Stimulated activated naive B cell treated with anti-CD40 and anti-IgM and Interleukin-4, amounts not matched to agents 10 μg/mL and 1 μg/mL and 100 μg/mL, for 72 hours (primary cell): ENCODE data around the gene ITPK1.

Source experiments
- ATAC-seq, 2 donors: fragments of 150-1000 bp; cut with Tn5 transposase; replicated peaks; 2 replicates each; pipeline ENCODE4 v1.10.0; 2021; ENCODE audit warnings: moderate library complexity in 1 of 2
- DNase-seq: peaks from one replicate; pipeline ENCODE4 v3.0.0; 2021
- H3K27ac Mint-ChIP-seq: one replicate; pipeline ENCODE4 v1.8.0; 2022; ENCODE audit warnings: mild to moderate bottlenecking, mixed read lengths
- H3K27me3 Mint-ChIP-seq, 2 donors: one replicate each; pipeline ENCODE4 v1.8.0; 2022; ENCODE audit warnings: mixed read lengths in 2 of 2
- H3K36me3 Mint-ChIP-seq, 2 donors: one replicate each; pipeline ENCODE4 v1.8.0; 2022; ENCODE audit warnings: mixed read lengths in 2 of 2, mild to moderate bottlenecking in 1 of 2
- H3K4me1 Mint-ChIP-seq, 2 donors: one replicate each; pipeline ENCODE4 v1.8.0; 2022; ENCODE audit warnings: mixed read lengths in 2 of 2, mild to moderate bottlenecking in 1 of 2
- H3K4me3 Mint-ChIP-seq, 2 donors: one replicate each; pipeline ENCODE4 v1.8.0; 2022; ENCODE audit warnings: mild to moderate bottlenecking in 2 of 2, mixed read lengths in 2 of 2, moderate library complexity in 1 of 2
- H3K9me3 Mint-ChIP-seq, 2 donors: one replicate each; pipeline ENCODE4 v1.8.0; 2022; ENCODE audit warnings: mixed read lengths in 2 of 2, mild to moderate bottlenecking in 1 of 2

Gene ITPK1

GRCh38 chr14:93014058-93015023 lies 101.4 kb downstream of the ITPK1 start:
- Mint-ChIP-seq H3K4me3 (no peak overlapping the region), H3K27me3 (no peaks in the 10 kb centered on the region), H3K27ac (peak overlapping the region; percentile 72), H3K9me3 (no peaks in the 10 kb centered on the region), H3K36me3 (peaks cover 21 to 29% of the 10 kb centered on the region in 2 donors), H3K4me1 (peaks cover 23 to 27% of the 10 kb centered on the region in 2 donors)
- ATAC-seq (no peak), DNase-seq (no peak)

- peak; percentile 29 to 67 for ATAC-seq
- H3K27ac Mint-ChIP-seq: peak overlapping the region; percentile 47
- peak overlapping the region in 1 of 2 donors; percentile 17 for H3K4me3 Mint-ChIP-seq
- peaks cover 27 to 29% of the 10 kb centered on the region in 2 donors for H3K4me1 Mint-ChIP-seq
- H3K36me3 Mint-ChIP-seq: peaks cover 21 to 29% of the 10 kb centered on the region in 2 donors
- DNase-seq: no peak
- no peaks in the 10 kb centered on the region for H3K27me3 Mint-ChIP-seq
- no peaks in the 10 kb centered on the region for H3K9me3 Mint-ChIP-seq
These were observed 102.6 kb downstream of the ITPK1 start for GRCh38 chr14:93012951-93013719.

- peaks cover 21 to 29% of the 10 kb centered on the region in 2 donors for H3K36me3 Mint-ChIP-seq
- H3K27ac Mint-ChIP-seq: no peak overlapping the region
- H3K4me3 Mint-ChIP-seq: no peak overlapping the region
These were observed 103.2 kb downstream of the ITPK1 start for GRCh38 chr14:93012506-93012905.

GRCh38 chr14:93011650-93012325 lies 103.9 kb downstream of the ITPK1 start:
- Mint-ChIP-seq H3K27me3 (no peaks in the 10 kb centered on the region), H3K4me1 (peaks cover 35 to 43% of the 10 kb centered on the region in 2 donors), H3K9me3 (no peaks in the 10 kb centered on the region), H3K4me3 (no peak overlapping the region), H3K27ac (no peak overlapping the region), H3K36me3 (peaks cover 21 to 28% of the 10 kb centered on the region in 2 donors)
- DNase-seq: no peak
- ATAC-seq: no peak

More at GRCh38 chr14:93012506-93012905, 103.2 kb downstream of the ITPK1 start:
- Mint-ChIP-seq H3K27me3 (no peaks in the 10 kb centered on the region), H3K9me3 (no peaks in the 10 kb centered on the region), H3K4me1 (peaks cover 30 to 35% of the 10 kb centered on the region in 2 donors)
- ATAC-seq (no peak), DNase-seq (no peak)

DNA sequence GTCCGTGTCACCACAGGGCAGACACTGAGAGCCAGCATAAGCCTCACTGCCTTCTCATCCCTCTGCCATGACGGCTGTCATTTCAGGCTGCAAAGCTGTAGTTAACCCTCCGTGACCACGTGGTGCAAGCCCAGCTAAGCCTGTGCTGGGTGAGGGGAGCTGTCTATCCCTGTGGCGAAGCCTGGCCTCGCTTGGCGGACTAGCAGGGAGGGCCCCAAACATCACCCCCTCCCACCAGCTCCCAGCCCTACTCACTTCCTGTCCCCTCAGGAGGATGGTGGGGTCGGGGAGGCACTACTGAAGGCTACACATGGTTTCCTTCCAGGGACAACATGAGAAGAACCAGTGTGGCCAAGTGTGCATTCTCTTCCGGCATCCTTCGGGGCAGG lies 104.6 kb downstream of the ITPK1 start:
- Mint-ChIP-seq H3K27ac (no peak overlapping the region), H3K27me3 (no peaks in the 10 kb centered on the region), H3K4me3 (no peak overlapping the region), H3K9me3 (no peaks in the 10 kb centered on the region), H3K4me1 (peaks cover 39 to 49% of the 10 kb centered on the region in 2 donors), H3K36me3 (peaks cover 18 to 24% of the 10 kb centered on the region in 2 donors)
- DNase-seq (no peak), ATAC-seq (no peak)

DNA sequence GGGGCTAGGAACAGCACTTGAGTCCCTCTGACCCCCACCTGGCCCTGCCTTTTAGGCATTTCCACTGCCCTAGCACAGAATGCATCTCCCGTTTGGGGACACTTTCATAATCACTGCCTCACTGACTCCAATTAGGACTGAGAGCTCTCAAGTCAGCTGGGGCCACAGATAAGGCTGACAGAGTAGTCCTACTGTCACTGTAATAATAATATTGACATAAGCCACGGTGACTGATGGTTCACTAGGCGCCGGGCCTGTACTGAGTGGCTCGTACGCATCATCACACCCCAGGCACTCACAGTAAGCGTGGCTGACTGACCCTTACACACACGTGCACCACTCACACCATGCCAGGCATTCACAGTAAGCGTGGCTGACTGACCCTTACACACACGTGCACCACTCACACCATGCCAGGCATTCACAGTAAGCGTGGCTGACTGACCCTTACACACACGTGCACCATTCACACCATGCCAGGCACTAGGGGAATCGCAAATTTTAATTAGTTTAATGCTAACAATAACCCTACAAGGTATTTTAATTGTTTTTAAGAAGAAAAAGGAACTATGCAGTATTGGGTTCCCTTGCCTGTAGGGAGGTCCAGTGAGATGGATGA lies 105.1 kb downstream of the ITPK1 start:
- ATAC-seq: no peak
- Mint-ChIP-seq H3K36me3 (peaks cover 16 to 20% of the 10 kb centered on the region in 2 donors), H3K4me3 (no peak overlapping the region), H3K4me1 (peaks cover 39 to 50% of the 10 kb centered on the region in 2 donors), H3K27ac (no peak overlapping the region), H3K9me3 (no peaks in the 10 kb centered on the region), H3K27me3 (no peaks in the 10 kb centered on the region)
- no peak for DNase-seq

GRCh38 chr14:93010130-93010499 lies 105.6 kb downstream of the ITPK1 start:
- Mint-ChIP-seq H3K27ac (peak overlapping the region; percentile 59), H3K4me1 (peaks cover 39 to 45% of the 10 kb centered on the region in 2 donors), H3K4me3 (no peak overlapping the region), H3K27me3 (no peaks in the 10 kb centered on the region), H3K36me3 (peaks cover 11 to 19% of the 10 kb centered on the region in 2 donors), H3K9me3 (no peaks in the 10 kb centered on the region)
- ATAC-seq (no peak), DNase-seq (no peak)

GRCh38 chr14:93009471-93010129 lies 106.1 kb downstream of the ITPK1 start:
- Mint-ChIP-seq H3K4me1 (peaks cover 39% of the 10 kb centered on the region in 2 donors), H3K27ac (no peak overlapping the region), H3K4me3 (no peak overlapping the region), H3K9me3 (no peaks in the 10 kb centered on the region), H3K27me3 (no peaks in the 10 kb centered on the region), H3K36me3 (peaks cover 8 to 19% of the 10 kb centered on the region in 2 donors)
- ATAC-seq (no peak), DNase-seq (no peak)

GRCh38 chr14:93008381-93008780 lies 107.3 kb downstream of the ITPK1 start:
- no peaks in the 10 kb centered on the region for H3K9me3 Mint-ChIP-seq
- H3K27ac Mint-ChIP-seq: peak overlapping the region; percentile 3
- DNase-seq (no peak), ATAC-seq (no peak)
- H3K4me3 Mint-ChIP-seq: no peak overlapping the region
- no peaks in the 10 kb centered on the region for H3K27me3 Mint-ChIP-seq
- H3K36me3 Mint-ChIP-seq: peaks cover 11 to 22% of the 10 kb centered on the region in 2 donors
- H3K4me1 Mint-ChIP-seq: peaks cover 30 to 35% of the 10 kb centered on the region in 2 donors

GRCh38 chr14:93007225-93007997 lies 108.3 kb downstream of the ITPK1 start:
- ATAC-seq: peak; percentile 98 to 99
- Mint-ChIP-seq H3K4me3 (peak overlapping the region; percentile 45 to 65), H3K27me3 (no peaks in the 10 kb centered on the region), H3K27ac (peak overlapping the region; percentile 84), H3K36me3 (peaks cover 11 to 29% of the 10 kb centered on the region in 2 donors), H3K4me1 (peaks cover 32 to 34% of the 10 kb centered on the region in 2 donors), H3K9me3 (no peaks in the 10 kb centered on the region)
- DNase-seq: peak; percentile 40

- H3K4me3 Mint-ChIP-seq: no peak overlapping the region
- DNase-seq (no peak), ATAC-seq (no peak)
- peaks cover 7 to 23% of the 10 kb centered on the region in 2 donors for H3K36me3 Mint-ChIP-seq
- no peaks in the 10 kb centered on the region for H3K9me3 Mint-ChIP-seq
- H3K27ac Mint-ChIP-seq: no peak overlapping the region
- peaks cover 27 to 35% of the 10 kb centered on the region in 2 donors for H3K4me1 Mint-ChIP-seq
- no peaks in the 10 kb centered on the region for H3K27me3 Mint-ChIP-seq
These were observed 109.1 kb downstream of the ITPK1 start for GRCh38 chr14:93006567-93007051.

GRCh38 chr14:93005838-93006237 lies 109.9 kb downstream of the ITPK1 start:
- Mint-ChIP-seq H3K4me1 (peaks cover 27 to 35% of the 10 kb centered on the region in 2 donors), H3K36me3 (peaks cover 7 to 23% of the 10 kb centered on the region in 2 donors), H3K9me3 (no peaks in the 10 kb centered on the region), H3K27ac (no peak overlapping the region), H3K4me3 (no peak overlapping the region), H3K27me3 (no peaks in the 10 kb centered on the region)
- no peak for ATAC-seq
- DNase-seq: no peak
